Ovary (tissue), 9 donors: ENCODE measurements around the gene GSG1L. TPM values are rescaled to one million over a fixed set of nuclear protein-coding genes. Genes with fewer than 3 reads are reported as not detected.
"Not testable (repeated sequence)": the region's sequence is repeated elsewhere in the genome, so short reads cannot be mapped to it uniquely, and the experiment has no call there.

Experiments used
- DNase-seq, 5 donors: peaks; one replicate each; pipeline ENCODE4 v3.0.0-alpha.2; 2019 to 2020
- H3K27ac ChIP-seq, 2 donors: fragments of 200-600 bp; one replicate each; pipeline versions ENCODE4 v1.5.1 to v1.8.0; 2019 to 2022
- H3K27me3 ChIP-seq: fragments of 200-600 bp; one replicate; pipeline ENCODE4 v1.8.0; 2022
- H3K36me3 ChIP-seq: fragments of 200-600 bp; sonication (generic); one replicate; pipeline ENCODE4 v1.5.1; 2019
- H3K4me1 ChIP-seq: one replicate; pipeline ENCODE4 v1.8.1; 2013; ENCODE audit warnings: mild to moderate bottlenecking, moderate library complexity; ENCODE audit not compliant: insufficient read depth
- H3K4me3 ChIP-seq: fragments of 200-600 bp; sonication (generic); one replicate; pipeline ENCODE4 v1.5.1; 2017
- H3K9me3 ChIP-seq, 2 donors: fragments of 200-600 bp in 1 of 2; sonication (generic) in 1 of 2; one replicate each; pipeline versions ENCODE4 v1.5.1 to v1.8.1; 2013 to 2019; ENCODE audit warnings: mild to moderate bottlenecking in 1 of 2, moderate library complexity in 1 of 2
- EP300 ChIP-seq: sonication (generic); formaldehyde crosslinking; IDR thresholded peaks from one replicate; pipeline ENCODE4 v1.6.1; 2017; ENCODE audit warnings: antibody characterized with exemption
- POLR2A ChIP-seq: fragments of 450-650 bp; IDR thresholded peaks from one replicate; pipeline ENCODE4 v1.6.1; 2017; ENCODE audit warnings: antibody characterized with exemption, mild to moderate bottlenecking, moderate library complexity
- WGBS, 3 donors: extraction: QIAGEN DNeasy Blood & Tissue Kit in 1 of 3; methylation state at CpG; one replicate each; pipeline versions ENCODE4 v1.1.5 to v1.1.7; 2013 to 2017; 5-methylcytosine and 5-hydroxymethylcytosine counted together
- intact Hi-C, 4 donors: fragments of 100-400 bp; cut with DNase I; formaldehyde crosslinking; loops; one replicate each; pipeline versions ENCODE4 v1.11.0 to v1.15.1; 2022 to 2023
- polyA plus RNA-seq, 2 donors: library from polyadenylated mRNA; stranded (reverse); fragments of 200-250 nt in 1 of 2; fragments of 350-450 nt in 1 of 2; fragmentation: Illumina TruSeq in 1 of 2; extraction: RNeasy Lipid Tissue Mini Kit (QIAGEN cat#74804) in 1 of 2; gene quantifications; one replicate each; pipeline ENCODE4 v1.2.3, GENCODE V29; 2013 to 2014
- total RNA-seq, 7 donors: library from RNA; depleted of rRNA in 2 of 7; stranded (reverse); fragments of >200 nt in 2 of 7; fragmentation: NEBNext Ultra II Directional in 3 of 7; extraction: Animal tissue kit (Norgen Biotek cat#: 25700) in 3 of 7; gene quantifications; one replicate each; pipeline versions ENCODE4 v1.1.0 to v1.2.4, GENCODE V29; 2016 to 2023
- TF ChIP-seq, protein P1 (sequence below), 3 donors: fragments of 450-650 bp in 2 of 3; fragments of 200-600 bp in 1 of 3; IDR thresholded peaks; one replicate each; pipeline versions ENCODE4 v1.5.1 to v1.8.0; 2016 to 2022; ENCODE audit warnings: antibody characterized with exemption in 3 of 3, mild to moderate bottlenecking in 1 of 3
- donor health status: DM: no; HTN: no; CAD: no; lungs with moderate emphysema.
- donor health status: DM: no; HTN: no; CAD: no.
- donor health status: Bipolar disorder and iron deficiency.
- donor health status: DM: yes; HTN: yes; CAD: no.
- donor health status: DM: no; HTN: no; CAD: no.
- donor health status: DM: yes; HTN: yes; CAD: no.

The GSG1L gene
- total and polyA plus RNA-seq, 9 donors: 0.30 to 1.1 (median 0.46) TPM; not detected in 4

DNA sequence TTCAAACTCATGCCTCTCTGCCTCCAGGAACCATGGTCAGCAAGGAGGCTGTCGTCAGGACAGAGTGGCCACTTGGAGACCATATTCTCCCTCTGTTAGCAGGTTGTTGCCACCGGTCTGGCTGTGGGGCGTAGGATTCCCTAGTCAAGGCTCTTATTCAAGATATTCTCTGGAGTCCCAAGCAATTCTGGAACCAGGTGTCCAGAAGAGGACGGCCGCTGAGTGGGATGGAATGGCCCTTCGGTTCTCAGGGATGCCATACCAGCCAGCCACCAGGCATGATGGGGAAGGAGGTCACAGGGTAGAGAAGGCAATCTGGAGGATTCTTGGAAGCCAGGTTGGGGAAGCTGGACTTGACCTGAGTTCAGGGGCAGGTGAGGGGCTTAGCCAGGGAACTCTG lies 173.5 kb downstream of the GSG1L start:
- H3K4me1 ChIP-seq: no peaks in the 10 kb centered on the region
- H3K4me3 ChIP-seq: no peak overlapping the region
- H3K27me3 ChIP-seq: no peaks in the 10 kb centered on the region
- H3K9me3 ChIP-seq: no peaks in the 10 kb centered on the region
- DNase-seq: no peak
- TF ChIP-seq POLR2A (no peak), EP300 (no peak)
- TF ChIP-seq, protein P1, sequence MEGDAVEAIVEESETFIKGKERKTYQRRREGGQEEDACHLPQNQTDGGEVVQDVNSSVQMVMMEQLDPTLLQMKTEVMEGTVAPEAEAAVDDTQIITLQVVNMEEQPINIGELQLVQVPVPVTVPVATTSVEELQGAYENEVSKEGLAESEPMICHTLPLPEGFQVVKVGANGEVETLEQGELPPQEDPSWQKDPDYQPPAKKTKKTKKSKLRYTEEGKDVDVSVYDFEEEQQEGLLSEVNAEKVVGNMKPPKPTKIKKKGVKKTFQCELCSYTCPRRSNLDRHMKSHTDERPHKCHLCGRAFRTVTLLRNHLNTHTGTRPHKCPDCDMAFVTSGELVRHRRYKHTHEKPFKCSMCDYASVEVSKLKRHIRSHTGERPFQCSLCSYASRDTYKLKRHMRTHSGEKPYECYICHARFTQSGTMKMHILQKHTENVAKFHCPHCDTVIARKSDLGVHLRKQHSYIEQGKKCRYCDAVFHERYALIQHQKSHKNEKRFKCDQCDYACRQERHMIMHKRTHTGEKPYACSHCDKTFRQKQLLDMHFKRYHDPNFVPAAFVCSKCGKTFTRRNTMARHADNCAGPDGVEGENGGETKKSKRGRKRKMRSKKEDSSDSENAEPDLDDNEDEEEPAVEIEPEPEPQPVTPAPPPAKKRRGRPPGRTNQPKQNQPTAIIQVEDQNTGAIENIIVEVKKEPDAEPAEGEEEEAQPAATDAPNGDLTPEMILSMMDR (IDR thresholded peaks at IDR 0.05): no peak
- H3K27ac ChIP-seq: no peak overlapping the region
- no peaks in the 10 kb centered on the region for H3K36me3 ChIP-seq
- WGBS, 3 donors: 75 to 76% (median 76%) methylated on average over 6 of the region's 6 CpGs
- intact Hi-C loops: no loop called here

DNA sequence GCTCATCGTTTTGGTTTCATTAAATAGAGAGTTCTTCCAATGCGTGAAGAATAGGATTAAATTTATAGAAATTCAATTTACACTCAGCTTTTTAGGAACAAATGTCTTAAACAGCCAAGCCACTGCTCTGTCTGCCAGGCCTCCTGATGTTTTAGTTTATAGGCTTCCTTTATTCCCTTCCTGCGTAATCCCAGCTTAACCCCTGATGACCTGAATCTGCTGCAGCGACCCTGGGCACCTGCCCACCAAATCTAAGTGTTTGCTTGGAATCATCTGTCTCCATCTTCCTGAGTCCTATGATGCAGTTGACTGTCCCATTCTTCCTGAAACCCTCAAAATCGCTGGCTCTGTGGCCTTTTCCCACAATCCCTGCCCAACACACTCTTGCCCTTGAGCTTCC lies 179.9 kb downstream of the GSG1L start:
- H3K4me3 ChIP-seq: no peak overlapping the region
- intact Hi-C loops: no loop called here

DNA sequence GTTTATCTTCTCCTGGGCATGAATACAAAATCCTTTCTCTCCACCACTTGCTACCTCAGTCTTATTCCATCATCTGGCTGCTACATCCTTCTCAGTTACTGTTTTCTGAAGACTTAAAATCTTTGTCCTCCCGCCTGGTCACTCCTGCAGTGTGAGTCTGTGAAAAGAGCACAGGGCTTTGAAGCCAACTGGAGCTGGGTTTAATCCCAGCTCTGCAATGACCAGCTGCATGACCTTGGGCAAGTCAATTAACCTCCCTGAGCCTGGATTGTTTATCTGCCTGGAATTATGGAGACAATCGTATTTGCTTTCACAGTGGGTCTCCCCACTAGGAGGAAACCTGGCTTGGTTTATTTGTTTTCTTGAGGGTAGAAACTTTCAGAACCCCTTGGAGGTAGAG lies 183.2 kb downstream of the GSG1L start:
- intact Hi-C loops: no loop called here
- no peak for DNase-seq
- 6 to 13% (median 9%) methylated on average over 2 of the region's 2 CpGs for WGBS, 3 donors
- no peaks in the 10 kb centered on the region for H3K27me3 ChIP-seq
- no peaks in the 10 kb centered on the region for H3K4me1 ChIP-seq
- TF ChIP-seq POLR2A (no peak), EP300 (no peak)
- TF ChIP-seq, protein P1 (IDR thresholded peaks at IDR 0.05): no peak
- no peak overlapping the region for H3K4me3 ChIP-seq
- H3K9me3 ChIP-seq: no peaks in the 10 kb centered on the region
- H3K27ac ChIP-seq: no peak overlapping the region
- no peaks in the 10 kb centered on the region for H3K36me3 ChIP-seq

More for the DNA sequence above, 179.9 kb downstream of the GSG1L start:
- no peak for DNase-seq
- H3K9me3 ChIP-seq: no peaks in the 10 kb centered on the region
- WGBS, 3 donors: 64 to 80% (median 70%) methylated on average over 5 of the region's 5 CpGs
- no peaks in the 10 kb centered on the region for H3K4me1 ChIP-seq
- H3K27ac ChIP-seq: no peak overlapping the region
- H3K27me3 ChIP-seq: no peaks in the 10 kb centered on the region
- TF ChIP-seq, protein P1 (IDR thresholded peaks at IDR 0.05): no peak
- TF ChIP-seq POLR2A (no peak), EP300 (no peak)
- H3K36me3 ChIP-seq: no peaks in the 10 kb centered on the region

DNA sequence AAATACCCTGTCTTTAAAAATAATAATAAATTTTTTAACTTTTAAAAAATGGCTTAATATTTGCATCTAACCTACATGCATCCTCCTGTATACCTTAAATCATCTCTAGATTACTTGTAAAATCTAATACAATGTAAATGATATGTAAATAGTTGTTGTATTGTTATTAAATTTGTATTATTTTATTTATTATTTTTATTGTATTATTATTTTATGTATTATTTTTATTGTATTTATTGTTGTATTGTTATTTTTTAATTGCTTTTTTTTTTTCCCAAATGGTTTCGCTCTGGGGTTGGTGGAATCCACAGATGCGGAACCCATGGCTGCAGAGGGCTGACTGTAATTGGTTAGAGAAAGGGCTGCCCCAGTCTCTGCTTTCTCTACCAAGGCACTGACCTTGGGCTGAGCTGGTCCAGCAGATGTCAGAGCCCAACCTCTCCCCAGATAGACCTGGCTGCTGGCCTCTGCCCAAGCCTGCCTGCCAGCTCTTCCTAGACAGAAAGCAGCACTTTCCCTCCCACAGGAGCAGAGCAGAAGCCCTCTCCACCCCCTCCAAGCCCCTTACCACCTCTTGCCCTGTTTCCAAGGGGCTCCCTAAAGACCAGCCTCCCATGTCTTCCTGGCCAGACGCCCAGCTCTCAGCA lies 183.8 kb downstream of the GSG1L start:
- H3K27me3 ChIP-seq: no peaks in the 10 kb centered on the region
- intact Hi-C loops: no loop called here
- H3K4me3 ChIP-seq: no peak overlapping the region
- TF ChIP-seq POLR2A (no peak), EP300 (no peak)
- TF ChIP-seq, protein P1 (IDR thresholded peaks at IDR 0.05): no peak
- no peak overlapping the region for H3K27ac ChIP-seq
- H3K4me1 ChIP-seq: no peaks in the 10 kb centered on the region
- no peak for DNase-seq
- no peaks in the 10 kb centered on the region for H3K36me3 ChIP-seq
- no peaks in the 10 kb centered on the region for H3K9me3 ChIP-seq
- 22 to 48% (median 35%) methylated on average over 3 of the region's 3 CpGs for WGBS, 3 donors

DNA sequence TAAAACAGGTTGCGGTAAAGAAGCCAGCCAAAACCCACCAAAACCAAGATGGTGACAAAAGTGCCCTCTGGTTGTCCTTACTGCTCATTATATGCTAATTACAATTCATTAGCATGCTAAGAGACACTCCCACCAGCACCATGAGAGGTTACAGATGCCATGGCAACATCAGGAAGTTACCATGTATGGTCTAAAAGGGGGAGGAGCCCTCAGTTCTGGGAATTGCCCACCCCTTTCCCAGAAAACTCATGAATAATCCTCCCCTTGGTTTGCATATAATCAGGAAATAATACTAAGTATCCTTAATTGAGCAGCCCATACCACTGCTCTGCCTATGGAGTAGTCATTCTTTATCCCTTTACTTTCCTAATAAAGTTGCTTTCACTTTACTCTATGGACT lies 190.9 kb downstream of the GSG1L start:
- H3K27me3 ChIP-seq, DNase-seq, H3K27ac ChIP-seq, H3K36me3 ChIP-seq, H3K4me3 ChIP-seq, H3K4me1 ChIP-seq, H3K9me3 ChIP-seq, intact Hi-C loops: not testable (repeated sequence)
- WGBS, 3 donors: 92 to 95% (median 94%) methylated on average over 1 of the region's 1 CpG
